GM19351 (cell line): ENCODE results near the gene C2orf66.

Experiments used
- ATAC-seq: cut with Tn5 transposase; IDR thresholded peaks from one replicate; pipeline ENCODE4 v1.9.1; 2021; ENCODE audit warnings: mild to moderate bottlenecking, moderate library complexity; ENCODE audit not compliant: unreplicated experiment

C2orf66 gene

DNA sequence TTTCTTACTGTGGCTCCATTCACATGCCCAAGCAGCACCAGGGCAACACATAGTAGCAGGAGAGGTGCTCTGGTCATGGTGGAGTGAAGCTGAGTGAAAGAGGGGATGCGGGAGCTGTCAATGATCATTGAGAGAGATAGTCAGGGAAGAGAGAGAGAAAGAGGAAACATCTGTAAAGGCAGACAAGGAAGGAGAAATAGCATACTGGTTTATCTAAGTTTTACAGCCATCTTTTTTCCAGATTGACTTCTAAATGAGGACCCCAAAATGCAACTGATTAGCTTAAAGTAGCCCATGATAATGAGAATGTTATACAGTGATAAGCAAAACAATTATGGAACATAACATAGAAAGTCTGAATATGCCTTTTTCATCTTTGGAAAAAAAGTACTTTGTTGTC lies at the start of gene C2orf66:
Gene C2orf66 (minus strand): TSS at position 96 of the 400 bp plus-strand sequence. CDS start 19 bp downstream, at position 77.
- ATAC-seq: no peak

DNA sequence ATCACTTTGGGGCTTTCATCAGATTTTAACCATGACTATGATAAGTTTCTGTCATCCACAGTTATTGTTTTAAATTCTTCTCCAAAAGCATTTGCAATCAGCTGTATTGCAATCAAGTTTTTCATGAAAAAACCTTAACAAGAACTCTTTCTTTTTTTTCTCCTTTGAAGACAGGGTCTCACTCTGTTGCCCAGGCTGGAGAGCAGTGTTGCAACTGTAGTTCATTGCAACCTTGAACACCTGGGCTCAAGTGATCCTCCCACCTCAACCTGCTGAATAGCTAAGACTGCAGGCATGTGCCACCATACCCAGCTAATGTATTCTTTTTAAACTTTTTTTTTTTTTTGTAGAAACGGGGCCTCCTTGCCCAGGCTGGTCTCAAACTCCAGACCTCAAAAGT lies 45.5 kb upstream of the C2orf66 start:
- no peak for ATAC-seq

DNA sequence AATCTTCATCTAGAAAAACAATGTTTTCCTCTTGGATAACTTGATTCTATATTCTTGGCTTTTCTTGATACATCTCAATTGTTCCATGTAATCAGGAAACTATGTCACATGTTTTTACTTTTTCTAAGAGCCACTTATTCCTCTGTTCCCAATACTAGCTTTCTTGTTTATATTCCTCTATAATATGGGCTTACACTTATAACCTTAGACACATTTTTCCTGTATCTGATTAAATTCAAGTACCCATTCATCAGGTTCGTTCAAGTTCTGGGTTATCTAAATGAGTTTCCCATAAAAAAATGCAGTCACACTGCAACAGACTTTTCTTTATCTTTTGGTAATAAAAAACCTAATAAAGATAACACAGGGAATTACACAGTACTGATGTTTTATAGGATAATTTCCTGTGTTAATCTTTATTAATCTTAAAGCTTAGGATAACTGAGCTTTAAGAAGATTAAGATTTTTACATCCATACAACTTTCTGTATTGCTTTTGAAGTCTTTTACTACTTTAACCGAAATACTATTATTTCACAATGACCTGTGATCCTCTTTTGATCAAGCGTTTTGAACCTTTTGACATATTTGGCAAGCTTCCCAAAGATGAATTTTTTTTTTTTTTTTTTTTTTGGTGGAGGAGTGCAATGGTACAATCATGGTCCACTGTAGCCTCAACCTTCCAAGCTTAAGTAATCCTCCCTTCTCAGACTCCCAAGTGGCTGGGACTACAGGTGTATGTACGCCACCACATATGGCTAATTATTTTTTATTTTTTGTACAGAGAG lies 44.3 kb upstream of the C2orf66 start:
- no peak for ATAC-seq

DNA sequence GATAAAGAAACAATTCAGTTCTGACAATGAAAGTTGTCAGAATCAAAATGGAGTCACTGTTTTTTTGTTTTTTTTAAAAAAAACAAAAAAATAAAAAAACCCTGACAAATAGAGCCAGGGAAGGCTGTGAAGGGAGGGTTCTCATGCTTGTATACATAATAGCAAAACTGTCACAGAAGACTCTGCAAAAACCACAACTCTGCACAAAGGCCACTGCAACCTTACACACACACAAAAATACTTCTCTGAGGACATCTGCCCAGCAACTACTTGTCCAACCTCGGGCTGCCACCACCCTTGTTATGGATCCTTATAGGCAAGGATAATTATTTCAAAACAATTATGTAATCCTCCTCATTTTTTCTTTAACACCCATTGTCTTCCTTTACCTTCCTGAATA lies 41.9 kb upstream of the C2orf66 start:
- no peak for ATAC-seq

DNA sequence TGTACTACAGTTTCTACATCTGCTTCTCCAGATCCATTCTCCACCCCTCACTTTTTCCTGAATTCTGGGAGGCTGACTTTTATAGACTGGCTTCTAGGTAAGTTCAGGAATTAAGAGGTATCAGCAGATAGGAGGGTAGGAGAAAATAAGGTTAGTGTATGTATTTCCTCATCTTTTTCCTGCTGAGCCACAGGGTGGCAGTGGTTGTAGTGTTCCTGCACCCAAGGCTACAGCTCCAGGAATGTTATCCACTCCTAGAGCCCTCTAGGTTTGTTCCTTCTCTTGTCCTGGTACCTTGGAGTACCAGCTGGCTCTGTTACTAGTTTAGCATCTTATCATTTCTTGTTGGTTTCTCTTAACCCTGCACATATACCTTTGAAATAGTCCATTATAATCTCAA lies 40.7 kb upstream of the C2orf66 start:
- ATAC-seq: no peak

DNA sequence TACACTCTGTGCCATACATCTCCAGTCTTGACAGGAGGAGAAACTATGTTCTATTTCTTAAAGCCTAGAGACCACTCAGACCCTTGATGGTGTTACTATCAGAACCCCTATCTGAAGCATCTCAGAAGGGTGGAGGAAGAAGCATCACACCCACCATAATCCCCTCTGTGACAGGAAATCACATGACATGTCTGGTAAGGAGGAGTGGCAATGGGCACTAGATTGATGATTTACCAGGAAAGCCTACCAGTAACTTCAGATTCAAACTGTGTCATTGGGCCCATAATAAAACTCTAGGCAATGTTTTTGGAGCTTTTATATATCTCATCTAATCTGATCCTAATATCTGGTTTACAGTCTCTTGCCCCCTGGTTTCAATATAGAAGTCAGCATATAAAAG lies 37.1 kb upstream of the C2orf66 start:
- ATAC-seq: no peak

DNA sequence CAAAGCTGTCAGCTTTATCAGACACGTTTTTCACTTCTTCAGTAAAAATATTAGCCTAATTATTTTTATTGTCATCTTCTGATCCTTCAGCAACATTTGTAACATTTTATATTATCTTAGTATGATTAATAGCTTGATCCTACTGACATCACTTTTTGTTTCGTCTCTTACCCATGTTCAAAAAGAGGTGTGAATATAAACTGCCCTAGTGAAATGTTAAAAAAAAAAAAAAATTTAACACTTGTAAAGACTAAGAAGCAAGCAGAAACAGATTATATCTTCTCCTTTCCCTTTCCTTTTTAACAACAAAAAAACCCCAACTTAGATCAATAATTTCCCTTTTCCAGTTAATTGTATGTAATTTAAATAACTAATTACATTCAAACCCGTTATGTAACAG lies 36.2 kb upstream of the C2orf66 start:
- no peak for ATAC-seq

DNA sequence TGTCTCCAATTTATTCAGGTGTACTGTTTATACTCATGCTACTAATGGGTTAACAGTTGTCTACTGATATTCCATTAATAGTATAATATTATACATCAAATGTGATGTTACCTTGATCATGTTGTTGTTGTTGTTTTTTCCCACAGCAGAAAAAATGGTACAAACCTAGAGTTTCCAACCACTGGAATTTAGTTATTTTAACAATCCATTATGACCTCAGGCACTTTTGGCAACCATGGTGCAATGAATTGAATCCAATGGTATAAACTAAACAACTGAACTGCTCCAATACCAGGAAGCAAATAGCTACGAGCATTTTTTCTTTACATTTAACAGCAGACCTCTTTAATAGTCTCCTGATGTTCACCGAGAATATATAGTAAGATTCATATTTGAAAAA lies 31.0 kb upstream of the C2orf66 start:
- ATAC-seq: no peak

DNA sequence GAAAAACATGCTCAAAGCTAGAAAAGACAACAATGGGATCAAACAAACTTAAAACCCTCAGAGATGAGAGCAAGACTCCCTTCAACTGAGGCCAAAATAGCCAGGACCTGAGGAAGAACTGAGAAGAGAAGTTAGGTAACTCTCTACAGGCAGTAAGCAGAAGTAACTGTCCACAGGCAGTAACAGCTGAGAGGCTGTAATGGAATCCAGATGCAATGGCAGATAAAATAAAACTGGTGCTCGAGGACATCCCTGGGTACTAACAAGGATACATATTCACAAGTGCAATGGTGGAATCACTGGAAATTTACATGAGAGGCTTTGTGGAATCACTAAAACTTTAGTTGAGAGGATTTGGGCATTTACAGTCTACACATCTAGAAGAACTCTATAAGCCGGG lies 30.4 kb upstream of the C2orf66 start:
- no peak for ATAC-seq

DNA sequence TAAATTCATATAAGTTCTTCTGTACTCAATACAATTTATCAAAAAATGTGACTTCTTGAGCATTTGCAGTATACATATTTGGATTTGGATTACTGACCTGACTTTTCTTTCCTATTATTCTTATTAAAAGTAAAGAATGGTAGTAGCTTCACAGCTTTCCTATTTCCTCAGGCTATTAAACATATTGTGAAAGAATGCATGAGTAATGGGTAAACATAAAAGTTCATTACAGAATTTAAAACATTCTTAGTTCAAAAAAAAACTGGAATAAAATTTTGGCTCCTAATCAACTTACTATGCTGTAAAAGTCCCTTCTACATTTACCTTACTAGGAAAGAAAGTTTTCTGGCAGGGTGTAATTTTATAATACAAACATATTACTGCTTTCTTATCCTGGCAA lies 27.3 kb upstream of the C2orf66 start:
- no peak for ATAC-seq

DNA sequence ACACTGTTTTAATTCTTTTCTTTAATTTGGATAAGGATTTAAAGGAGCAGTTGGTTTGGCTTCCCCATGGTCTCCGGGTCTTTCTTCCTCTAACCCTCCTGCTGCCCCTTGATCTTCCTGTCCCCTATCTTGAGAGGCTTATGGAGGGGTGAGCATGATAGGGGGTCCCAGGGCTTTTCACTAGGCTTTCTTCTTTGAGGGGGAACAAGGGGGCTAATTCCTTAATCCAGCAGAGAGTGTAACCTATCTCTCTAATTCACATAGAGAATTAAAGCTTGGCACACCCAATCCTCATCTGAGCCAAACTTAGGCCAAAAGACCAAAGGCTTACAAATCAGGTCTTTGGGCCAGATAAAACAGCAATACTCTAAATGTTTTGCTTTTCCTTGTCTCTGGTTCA lies 21.5 kb upstream of the C2orf66 start:
- no peak for ATAC-seq

DNA sequence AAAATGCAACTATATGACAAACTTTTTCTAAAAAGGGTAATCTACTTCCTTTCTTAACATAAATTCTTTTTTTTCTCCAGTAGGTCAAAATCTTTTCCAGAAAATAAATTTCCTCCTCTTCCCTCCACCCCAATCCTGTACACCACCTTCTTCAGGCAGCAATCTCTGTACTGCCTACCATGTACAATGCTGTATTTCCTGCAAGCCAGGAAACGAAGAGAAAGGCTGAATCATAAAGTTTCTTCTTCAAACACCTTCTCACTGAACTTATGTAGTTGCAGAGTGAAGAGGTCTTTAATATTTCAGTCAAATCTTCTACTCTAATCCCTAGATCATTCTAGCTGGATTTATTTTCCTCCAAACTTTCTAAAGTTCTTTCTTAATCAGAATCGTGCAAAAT lies 18.2 kb upstream of the C2orf66 start:
- no peak for ATAC-seq

DNA sequence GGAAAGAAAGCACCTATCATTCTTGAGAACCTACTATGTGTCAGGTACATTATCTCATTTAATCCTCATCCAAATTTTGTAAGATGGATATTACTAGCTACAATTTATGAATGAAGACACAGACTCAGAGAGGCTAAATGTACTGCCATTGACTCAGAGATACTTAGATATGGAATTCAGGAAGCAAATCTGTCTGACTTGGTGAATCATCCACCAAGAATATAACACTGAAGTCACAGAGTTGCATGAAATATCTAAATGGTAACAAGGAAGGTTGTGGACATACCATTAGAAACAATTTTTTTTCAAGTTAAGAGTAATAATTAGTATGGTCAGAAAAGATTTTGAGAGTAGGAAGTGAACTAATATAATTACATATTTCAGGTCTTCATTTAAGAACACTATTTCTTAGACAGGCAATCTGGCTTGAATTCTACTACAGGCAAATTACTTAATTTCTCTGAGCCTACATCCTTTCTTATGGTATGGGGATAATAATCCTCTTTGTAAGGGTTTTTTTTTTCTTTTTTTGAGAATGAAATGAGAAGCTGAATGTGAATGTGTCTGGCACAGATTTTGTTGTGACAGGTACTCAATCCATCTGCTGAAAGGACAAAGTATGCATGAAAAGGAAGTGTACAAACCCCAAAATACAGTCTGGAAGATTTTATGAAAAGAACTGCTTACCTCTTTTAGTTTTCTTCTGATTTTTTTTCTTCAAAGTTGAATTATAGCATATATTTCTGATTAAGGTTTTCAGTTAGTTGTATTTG lies 14.8 kb upstream of the C2orf66 start:
- ATAC-seq: no peak

DNA sequence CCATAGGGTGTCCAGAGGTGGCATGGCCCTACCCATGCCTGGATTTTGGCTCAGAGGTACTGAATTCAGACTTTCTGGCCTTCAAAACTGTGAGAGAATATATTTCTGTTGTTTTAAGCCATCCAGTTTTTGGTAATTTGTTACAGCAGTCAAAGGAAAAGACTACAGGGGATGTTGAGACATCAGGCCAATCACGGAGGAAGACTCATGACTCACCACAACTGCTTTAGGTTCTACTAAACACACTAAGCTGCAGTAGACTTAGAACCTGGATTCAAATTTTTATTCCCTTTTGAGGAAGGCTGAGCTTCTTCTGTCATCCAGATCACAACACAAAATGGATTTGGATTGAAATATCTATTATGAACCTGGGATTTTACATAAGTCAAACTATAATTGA lies 12.0 kb upstream of the C2orf66 start:
- ATAC-seq: no peak

DNA sequence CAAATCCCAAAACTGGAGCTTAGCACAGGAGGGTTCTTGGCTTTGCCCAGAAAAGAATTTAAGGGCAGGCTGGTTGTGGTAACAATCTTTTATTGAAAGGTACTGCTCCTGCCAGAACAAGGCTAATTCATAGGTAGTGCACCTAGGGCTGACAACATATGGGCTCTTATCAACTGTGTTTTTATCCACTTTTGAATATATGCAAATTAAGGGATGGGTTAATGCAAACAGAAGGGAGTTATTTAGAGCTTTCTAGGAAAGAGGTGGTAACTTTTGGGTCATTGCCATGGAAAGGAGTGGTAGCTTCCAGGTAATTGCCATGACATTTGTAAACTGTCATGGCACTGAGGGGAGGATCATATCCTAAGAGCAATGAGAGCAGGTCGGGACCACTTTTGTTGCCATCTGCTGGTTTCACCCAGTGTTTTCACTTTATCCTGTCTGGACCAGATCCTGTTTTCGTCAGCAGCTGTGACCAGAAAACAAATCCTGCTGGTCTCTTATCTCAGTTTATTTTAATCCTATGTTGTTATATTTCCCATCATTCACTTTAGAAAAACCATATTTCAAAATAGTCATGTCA lies 981 bp downstream of the C2orf66 start:
- ATAC-seq: no peak

DNA sequence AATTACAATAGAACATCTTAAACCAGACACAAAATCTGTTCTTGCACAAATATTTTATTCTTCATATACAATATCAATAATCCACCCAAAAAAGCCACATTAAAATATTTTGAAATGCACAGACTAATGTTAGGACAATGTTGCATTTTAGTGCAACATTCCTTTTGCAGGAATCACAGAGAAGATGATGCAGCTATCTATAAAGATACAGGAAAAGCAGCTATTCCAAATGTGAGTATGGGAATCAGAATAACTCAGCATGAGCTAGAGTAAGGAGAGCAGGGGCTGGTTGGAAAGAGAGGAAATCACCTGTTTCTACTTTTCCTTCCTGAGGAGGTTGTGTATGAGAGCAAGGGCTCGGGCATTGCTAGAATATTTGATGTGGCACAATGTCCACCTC lies 4.8 kb downstream of the C2orf66 start:
- ATAC-seq: no peak

DNA sequence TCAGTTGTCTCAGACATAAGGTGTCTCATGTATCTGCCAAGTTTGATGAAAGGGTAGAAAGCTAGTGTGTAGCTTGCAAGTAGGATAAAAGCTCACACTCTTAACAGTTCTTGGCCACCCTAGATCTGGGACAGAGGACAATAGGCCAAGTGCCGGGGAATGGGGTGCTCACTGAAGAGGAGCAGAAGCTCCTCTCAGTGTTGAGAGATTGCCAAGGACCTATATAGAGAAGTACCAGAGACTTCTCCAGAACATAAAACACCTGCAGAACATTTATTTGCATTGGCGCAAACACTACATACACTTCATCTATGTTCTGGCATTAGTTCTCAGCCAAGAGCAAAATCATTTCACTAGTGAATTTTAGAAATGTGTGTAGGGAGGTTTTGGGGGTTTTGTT lies 6.8 kb downstream of the C2orf66 start:
- ATAC-seq: no peak

DNA sequence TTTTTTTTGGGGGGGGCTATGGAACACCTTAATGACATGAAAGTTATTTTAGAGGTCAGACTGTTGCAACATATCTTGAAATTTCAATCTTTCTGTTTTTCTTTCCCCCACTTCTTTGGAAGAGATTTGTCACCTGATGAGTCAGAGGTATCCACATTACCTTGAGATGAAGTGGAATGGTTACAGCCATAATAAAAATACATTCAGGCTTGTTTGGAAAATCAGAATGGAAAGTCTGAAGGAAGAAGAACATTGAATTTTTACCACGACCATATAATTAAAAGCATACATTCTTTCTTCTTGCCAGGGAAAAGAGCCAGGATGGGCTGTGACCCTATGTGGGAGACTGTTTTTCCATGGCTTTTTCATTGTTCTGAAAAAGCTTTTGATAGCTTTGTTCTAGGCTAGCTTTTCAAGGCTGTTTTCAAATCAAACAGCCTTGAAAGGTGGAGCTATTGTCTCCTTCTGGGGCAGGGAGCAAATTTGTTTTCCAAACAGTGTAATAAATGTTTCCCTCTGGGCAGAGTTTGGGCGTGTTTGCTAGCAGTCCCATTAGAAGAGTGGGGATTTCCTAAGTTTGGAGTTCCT lies 7.4 kb downstream of the C2orf66 start:
- no peak for ATAC-seq

DNA sequence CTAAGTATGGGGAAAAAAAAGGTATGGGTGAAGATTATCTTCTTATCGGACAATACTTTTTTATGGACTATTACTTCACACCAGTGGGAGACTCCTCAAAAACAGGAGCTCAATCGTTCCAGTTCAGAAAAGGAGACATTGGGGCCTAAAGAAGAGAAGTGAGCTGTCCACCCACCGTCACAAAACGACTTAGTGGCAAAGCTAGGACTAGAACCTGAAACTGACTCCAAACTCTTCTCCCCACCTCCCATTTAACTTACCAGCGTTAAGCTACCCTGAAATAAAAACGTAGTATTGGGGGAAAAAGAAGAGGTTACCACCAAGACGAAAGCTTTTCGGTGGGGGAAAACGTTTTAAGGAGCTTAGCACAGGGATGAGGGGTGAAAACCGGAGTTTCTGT lies 10.2 kb downstream of the C2orf66 start:
- ATAC-seq: peak; percentile 1

DNA sequence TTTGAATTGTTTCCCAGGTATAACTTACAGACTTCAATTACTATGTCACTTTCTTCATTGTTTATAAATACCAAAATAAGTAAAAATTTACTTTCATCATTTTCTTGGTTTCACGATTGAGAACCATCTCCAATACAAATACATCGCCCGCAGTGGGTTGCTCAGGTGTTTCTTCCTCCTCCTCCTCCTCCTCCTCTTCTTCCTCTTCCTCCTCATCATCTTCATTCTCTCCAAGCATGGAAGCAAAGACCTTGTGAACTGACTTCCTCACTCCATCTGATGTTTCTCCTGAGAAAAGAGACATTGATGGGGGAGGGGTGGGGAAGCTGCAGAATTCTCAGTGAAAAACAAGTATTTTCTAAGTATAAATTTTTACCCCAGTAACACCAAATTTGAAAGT lies 16.3 kb downstream of the C2orf66 start:
- no peak for ATAC-seq

DNA sequence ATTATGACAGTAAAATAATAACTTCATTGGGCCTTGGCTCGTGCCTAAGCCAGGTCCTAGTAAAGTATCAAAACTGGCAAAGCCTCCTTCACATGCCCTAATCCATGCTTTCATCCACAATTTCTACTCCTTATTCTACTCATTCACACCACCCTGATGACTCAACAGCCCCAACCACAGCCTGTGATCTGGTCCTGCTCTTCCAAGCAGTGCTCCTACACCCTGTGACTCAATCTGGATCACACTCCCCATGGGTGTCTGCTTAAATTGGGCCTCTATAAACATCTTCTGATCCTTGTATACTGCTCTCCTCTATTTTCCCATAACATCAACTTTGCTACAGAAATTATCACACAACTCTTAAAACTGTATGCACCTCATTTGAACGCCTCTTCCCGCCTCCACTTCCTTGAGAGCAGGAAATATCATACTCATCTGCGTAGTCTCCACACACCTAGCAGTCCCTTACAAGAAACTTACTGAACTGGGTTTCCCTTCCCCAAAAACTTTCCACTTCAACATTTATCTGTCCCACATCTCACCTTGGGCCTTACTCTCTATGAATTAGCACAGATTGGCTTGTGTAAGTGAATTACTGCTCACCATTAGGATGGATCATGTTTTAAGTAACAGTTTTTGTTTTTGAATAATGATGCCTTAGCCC lies 25.6 kb downstream of the C2orf66 start:
- peak; percentile 74 for ATAC-seq
